BJ (cell line): ENCODE data around the gene TMEM198. TPM values are rescaled to one million over a fixed set of nuclear protein-coding genes. Genes with fewer than 3 reads are reported as not detected.
A peak's percentile ranks its signal among the peaks of the same experiment; 100 is the strongest.

Experiments
- CTCF ChIA-PET: fragments of 350-600 bp; formaldehyde crosslinking; extraction: SDS; loops from one replicate; lab custom pipeline; 2021; ENCODE audit warnings: antibody characterized with exemption, inconsistent platforms; lab: Yijun Ruan, JAX
- POLR2A ChIA-PET: fragments of 300-600 bp; sonication (Branson Sonifier 250); formaldehyde crosslinking; extraction: SDS; loops from one replicate; lab custom pipeline; 2021; ENCODE audit warnings: antibody characterized with exemption; lab: Charles Lee
- DNase-seq: peaks from one replicate; pipeline ENCODE4 v3.0.0-alpha.2; 2011; ENCODE audit warnings: low read depth
- H3K27me3 ChIP-seq: 2 replicates; pipeline ENCODE4 v1.6.0; 2011; ENCODE audit warnings: low read length; ENCODE audit not compliant: control insufficient read depth, insufficient read depth
- H3K36me3 ChIP-seq: 2 replicates; pipeline ENCODE4 v1.5.1; 2011; ENCODE audit warnings: low read length; ENCODE audit not compliant: control insufficient read depth, insufficient read depth
- H3K4me3 ChIP-seq: 2 replicates; pipeline ENCODE4 v1.5.1; 2011; ENCODE audit warnings: low read depth, mild to moderate bottlenecking, control low read depth, low read length
- polyA plus RNA-seq: library from polyadenylated mRNA; depleted of rRNA; stranded (reverse); fragments of >200 nt; gene quantifications from 2 replicates; pipeline ENCODE4 v1.2.3, GENCODE V29; 2011
- TF ChIP-seq, protein P1 (sequence below): IDR thresholded peaks from 2 replicates; pipeline ENCODE4 v1.5.1; 2011; ENCODE audit warnings: low read depth, mild to moderate bottlenecking, control low read depth, inconsistent platforms, low read length, moderate library complexity; ENCODE audit not compliant: insufficient read depth

The TMEM198 gene
- polyA plus RNA-seq, 1 experiment = 4.0 TPM

DNA sequence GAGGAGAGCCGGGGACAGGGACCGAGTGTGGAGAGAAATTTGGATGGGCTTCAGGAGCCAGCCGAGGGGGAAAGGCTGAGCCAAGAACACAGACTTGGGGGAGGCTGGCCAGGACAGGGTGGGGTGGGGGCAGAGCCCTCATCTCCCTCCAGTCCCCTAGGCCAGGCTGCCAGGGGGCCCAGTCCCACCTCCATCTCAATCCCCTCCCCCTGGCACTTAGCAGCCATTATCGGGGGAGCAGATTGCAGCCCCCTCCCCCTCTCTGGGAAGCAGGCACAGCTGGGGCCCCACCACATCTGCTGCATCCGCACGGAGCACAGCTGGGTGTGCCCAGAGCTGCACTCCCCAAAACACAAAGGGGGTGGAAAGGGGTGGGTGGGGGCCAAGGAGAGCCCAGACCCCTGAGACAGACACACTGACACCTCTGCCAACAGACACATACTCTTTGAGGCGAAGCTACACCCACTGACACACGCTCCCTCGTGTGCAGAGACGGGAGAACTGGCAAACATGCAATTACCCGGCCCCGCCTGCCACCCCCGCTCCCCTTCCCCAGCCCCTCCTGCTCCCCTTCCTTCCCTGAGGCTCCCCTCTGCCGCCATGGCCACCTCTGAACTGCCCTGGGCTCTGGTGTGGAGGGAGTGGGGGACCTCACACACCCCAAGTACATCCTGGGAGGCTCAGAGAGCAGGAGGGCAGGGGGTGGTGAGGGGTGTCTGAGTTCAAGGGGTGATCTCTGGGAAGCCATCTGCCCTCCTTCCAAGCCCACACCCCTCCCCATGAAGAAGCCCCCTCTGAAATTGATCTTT, 34.7 kb upstream of the TMEM198 start:
- POLR2A ChIA-PET = interaction anchor here (1.4 kb wide), 1 partner anchor 11 kb away, joined by 4 read pairs; no protein-coding TSS in a partner anchor
- TF ChIP-seq, protein P1, sequence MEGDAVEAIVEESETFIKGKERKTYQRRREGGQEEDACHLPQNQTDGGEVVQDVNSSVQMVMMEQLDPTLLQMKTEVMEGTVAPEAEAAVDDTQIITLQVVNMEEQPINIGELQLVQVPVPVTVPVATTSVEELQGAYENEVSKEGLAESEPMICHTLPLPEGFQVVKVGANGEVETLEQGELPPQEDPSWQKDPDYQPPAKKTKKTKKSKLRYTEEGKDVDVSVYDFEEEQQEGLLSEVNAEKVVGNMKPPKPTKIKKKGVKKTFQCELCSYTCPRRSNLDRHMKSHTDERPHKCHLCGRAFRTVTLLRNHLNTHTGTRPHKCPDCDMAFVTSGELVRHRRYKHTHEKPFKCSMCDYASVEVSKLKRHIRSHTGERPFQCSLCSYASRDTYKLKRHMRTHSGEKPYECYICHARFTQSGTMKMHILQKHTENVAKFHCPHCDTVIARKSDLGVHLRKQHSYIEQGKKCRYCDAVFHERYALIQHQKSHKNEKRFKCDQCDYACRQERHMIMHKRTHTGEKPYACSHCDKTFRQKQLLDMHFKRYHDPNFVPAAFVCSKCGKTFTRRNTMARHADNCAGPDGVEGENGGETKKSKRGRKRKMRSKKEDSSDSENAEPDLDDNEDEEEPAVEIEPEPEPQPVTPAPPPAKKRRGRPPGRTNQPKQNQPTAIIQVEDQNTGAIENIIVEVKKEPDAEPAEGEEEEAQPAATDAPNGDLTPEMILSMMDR = no peak
- H3K36me3 ChIP-seq = peaks cover 18% of the 10 kb centered on the region
- no peak overlapping the region for H3K4me3 ChIP-seq
- peaks cover 25% of the 10 kb centered on the region for H3K27me3 ChIP-seq
- CTCF ChIA-PET = interaction anchor here (0.6 to 42.0 kb wide), 13 partner anchors 11 to 1664 kb away, joined by 3 to 872 read pairs (median 6); partner anchors contain the start of genes ASIC4, CHPF, DNPEP and GMPPA
- no peak for DNase-seq

DNA sequence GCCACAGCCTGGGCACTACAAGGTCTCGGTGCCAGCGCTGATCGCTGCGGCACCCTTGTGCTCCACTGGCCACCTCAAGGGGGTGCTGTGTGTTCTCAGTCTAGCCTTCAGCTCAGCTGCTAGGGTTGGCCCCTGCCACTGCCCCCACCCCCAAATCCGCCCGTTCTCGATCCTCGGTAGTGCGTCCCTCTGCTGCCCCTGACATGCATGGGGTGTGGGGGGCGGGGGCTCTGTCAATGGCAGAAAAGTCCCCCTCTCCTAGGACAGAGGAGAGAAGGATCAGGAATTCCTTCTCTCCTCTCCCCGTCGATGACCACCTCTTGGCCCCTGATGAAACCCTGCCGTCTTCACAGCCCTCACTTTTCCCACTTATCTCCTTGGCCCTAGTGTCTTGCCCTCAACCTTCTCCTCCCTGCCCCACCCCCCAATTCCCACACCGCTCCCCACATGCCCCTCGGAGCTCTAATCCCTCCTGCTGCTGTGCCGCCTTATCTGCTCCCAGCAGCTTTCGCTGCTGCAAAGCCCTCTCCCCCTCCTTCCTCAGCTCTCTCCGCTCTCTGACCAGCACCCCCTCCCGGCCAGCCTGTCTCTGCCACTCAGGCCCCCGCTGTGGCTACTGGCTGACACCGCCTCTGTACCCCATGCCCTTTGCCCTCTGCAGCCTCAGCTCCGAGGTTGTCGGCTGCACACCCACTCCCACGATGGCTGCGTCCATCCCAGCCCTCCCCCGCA, 33.9 kb upstream of the TMEM198 start:
- peak overlapping the region; percentile 11 for H3K4me3 ChIP-seq
- POLR2A ChIA-PET = interaction anchor here (0.5 to 1.4 kb wide), 3 partner anchors 10 to 115 kb away, joined by 4 to 10 read pairs (median 5); no protein-coding TSS in a partner anchor
- TF ChIP-seq, protein P1 = peak; percentile 87
- H3K36me3 ChIP-seq = peaks cover 12% of the 10 kb centered on the region
- DNase-seq = no peak
- H3K27me3 ChIP-seq = peaks cover 25% of the 10 kb centered on the region
- CTCF ChIA-PET = interaction anchor here (0.6 to 42.0 kb wide), 17 partner anchors 12 to 1663 kb away, joined by 3 to 872 read pairs (median 5); partner anchors contain the start of genes ASIC4, CHPF, GMPPA and TMEM198

- ChIA-PET POLR2A (interaction anchor here (0.6 to 1.4 kb wide), 3 partner anchors 12 to 116 kb away, joined by 4 to 10 read pairs (median 5); partner anchors contain the start of gene GMPPA), CTCF (interaction anchor here (0.9 to 42.0 kb wide), 17 partner anchors 0 to 434 kb away, joined by 3 to 872 read pairs (median 5); partner anchors contain the start of genes ASIC4, CHPF, GMPPA and TMEM198)
- H3K27me3 ChIP-seq = peaks cover 29% of the 10 kb centered on the region
- TF ChIP-seq, protein P1 = 0 out of 2 replicates have a peak, but pooled peaks have one; percentile 1
- H3K36me3 ChIP-seq = peaks cover 8% of the 10 kb centered on the region
- H3K4me3 ChIP-seq = no peak overlapping the region
- no peak for DNase-seq
Measured at GRCh38 chr2:219510512-219511135, 33.2 kb upstream of the TMEM198 start.

DNA sequence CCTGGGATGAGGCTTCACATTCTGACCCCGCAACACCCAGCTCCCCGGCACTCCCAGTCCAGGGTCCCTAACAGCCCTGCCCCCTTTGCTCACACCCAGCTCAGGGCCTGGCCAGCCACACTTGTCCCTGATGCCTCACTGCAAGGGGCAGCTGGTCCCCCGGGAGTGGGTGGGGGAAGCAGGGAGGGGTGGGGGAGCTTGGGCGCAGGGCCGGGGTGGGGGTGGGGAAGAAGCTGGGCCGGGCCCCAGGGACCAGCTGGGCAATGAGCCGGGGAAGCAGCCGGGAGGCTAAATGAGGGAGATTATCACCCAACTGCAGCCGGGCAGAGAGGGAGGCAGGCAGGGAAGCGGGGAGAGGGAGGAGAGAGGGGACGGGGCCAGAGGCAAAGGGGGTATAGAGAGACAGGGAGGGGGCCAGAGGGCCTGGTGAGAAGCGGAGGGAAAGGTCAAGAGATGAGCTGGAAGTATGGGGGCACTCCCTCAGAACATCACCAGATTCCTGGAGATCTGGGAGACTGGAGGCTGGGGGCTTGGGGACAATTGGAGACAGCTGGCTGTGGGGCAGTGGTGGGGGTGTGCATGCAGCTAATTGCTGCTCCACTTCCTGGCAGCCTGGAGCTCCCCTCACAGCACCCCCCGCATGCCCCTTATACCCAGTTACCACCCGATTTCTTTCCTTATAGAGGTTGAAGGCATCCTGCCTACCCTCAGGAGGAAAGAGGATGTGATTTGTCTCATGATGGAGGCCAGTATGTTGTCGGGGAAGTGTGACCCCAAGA, 32.1 kb upstream of the TMEM198 start:
- Histone ChIP-seq H3K27me3 (peaks cover 30% of the 10 kb centered on the region), H3K36me3 (peaks cover 2% of the 10 kb centered on the region), H3K4me3 (no peak overlapping the region)
- CTCF ChIA-PET = interaction anchor here (0.6 to 42.0 kb wide), 9 partner anchors 1 to 1701 kb away, joined by 3 to 872 read pairs (median 3); partner anchors contain the start of genes ASIC4, CHPF, GMPPA and TMEM198
- TF ChIP-seq, protein P1 = no peak
- POLR2A ChIA-PET = interaction anchor here (1.2 kb wide), 1 partner anchor 13 kb away, joined by 5 read pairs; the partner anchor contains the start of gene GMPPA
- DNase-seq = no peak
